Gastrocnemius medialis (tissue), 4 donors: ENCODE measurements around the gene MSH3. TPM values are rescaled to one million over a fixed set of nuclear protein-coding genes. Genes with fewer than 3 reads are reported as not detected.
"Not testable (repeated sequence)": the region's sequence is repeated elsewhere in the genome, so short reads cannot be mapped to it uniquely, and the experiment has no call there.

Experiments
- ATAC-seq, 2 donors: fragments of 150-250 bp; one replicate each; pipeline ENCODE4 v1.9.1; 2016
- DNase-seq, 2 donors: peaks; one replicate each; pipeline ENCODE4 v3.0.0-alpha.2; 2019
- H3K27ac ChIP-seq, 4 donors: fragments of 200-600 bp; sonication (generic); 1 replicate in 1 of 4; 2 replicates in 3 of 4; pipeline ENCODE4 v1.5.1; 2016 to 2018; ENCODE audit warnings: mild to moderate bottlenecking in 2 of 4, moderate library complexity in 1 of 4
- H3K27me3 ChIP-seq, 3 donors: fragments of 200-600 bp; sonication (generic) in 2 of 3; 1 replicate in 1 of 3; 2 replicates in 2 of 3; pipeline versions ENCODE4 v1.5.1 to v1.6.0; 2016 to 2019; ENCODE audit warnings: mild to moderate bottlenecking in 1 of 3, moderate library complexity in 1 of 3
- H3K36me3 ChIP-seq, 2 donors: fragments of 200-600 bp; sonication (generic) in 1 of 2; one replicate each; pipeline ENCODE4 v1.5.1; 2017 to 2018
- H3K4me1 ChIP-seq, 2 donors: fragments of 200-600 bp; sonication (generic) in 1 of 2; one replicate each; pipeline ENCODE4 v1.5.1; 2016 to 2017; ENCODE audit warnings: mild to moderate bottlenecking in 2 of 2
- H3K4me3 ChIP-seq, 4 donors: fragments of 200-600 bp; sonication (generic) in 3 of 4; 1 replicate in 1 of 4; 2 replicates in 3 of 4; pipeline ENCODE4 v1.5.1; 2016 to 2019; ENCODE audit warnings: mild to moderate bottlenecking in 2 of 4
- H3K9me3 ChIP-seq, 3 donors: fragments of 200-600 bp; sonication (generic) in 2 of 3; 1 replicate in 1 of 3; 2 replicates in 2 of 3; pipeline ENCODE4 v1.5.1; 2016 to 2019
- CTCF ChIP-seq, 5 experiments: fragments of 450-650 bp in 3 of 5; fragments of 200-600 bp in 2 of 5; sonication (generic) in 2 of 5; IDR thresholded peaks in 4 of 5; conservative IDR thresholded peaks in 1 of 5; 1 replicate in 4 of 5; 2 replicates in 1 of 5; pipeline ENCODE4 v1.5.1; 2016 to 2019; ENCODE audit warnings: antibody characterized with exemption in 5 of 5, mild to moderate bottlenecking in 3 of 5, moderate library complexity in 3 of 5
- POLR2A ChIP-seq, 2 donors: fragments of 450-650 bp; IDR thresholded peaks; one replicate each; pipeline ENCODE4 v1.6.1; 2017; ENCODE audit warnings: antibody characterized with exemption in 2 of 2, mild to moderate bottlenecking in 2 of 2, moderate library complexity in 2 of 2
- in situ Hi-C, 4 donors: fragments of 200-750 bp; cut with MboI; loops; one replicate each; pipeline versions ENCODE4 v1.15.0 to v1.8.0; 2017; ENCODE audit warnings: low sequenced_read_pairs in 4 of 4
- intact Hi-C: fragments of 100-400 bp; cut with DNase I; formaldehyde crosslinking; loops from one replicate; pipeline ENCODE4 v1.15.1; 2023; ENCODE audit warnings: low total_unique reads
- total RNA-seq, 4 donors: library from RNA; depleted of rRNA; stranded (reverse); fragments of >200 nt; gene quantifications; one replicate each; pipeline versions ENCODE4 v1.1.0 to v1.2.3, GENCODE V29; 2016

Gene MSH3
- total RNA-seq, 4 donors from 2014 or later, result 5.8 to 10.4 (median 7.2) TPM

- Histone ChIP-seq H3K9me3 (no peaks in the 10 kb centered on the region), H3K27ac (no peak overlapping the region), H3K4me3 (no peak overlapping the region), H3K27me3 (no peaks in the 10 kb centered on the region), H3K4me1 (no peaks in the 10 kb centered on the region), H3K36me3 (peaks cover 0 to 6% of the 10 kb centered on the region in 2 donors)
- TF ChIP-seq CTCF (IDR thresholded peaks at IDR 0.05 in 4 of 5, conservative IDR thresholded peaks at IDR 0.05 in 1 of 5) (no peak), POLR2A (IDR thresholded peaks at IDR 0.05) (no peak)
- ATAC-seq (no peak), DNase-seq (no peak)
- intact Hi-C loops, result no loop called here
- in situ Hi-C loops, result no loop called here
Observed at GRCh38 chr5:80816590-80816989, 162.1 kb downstream of the MSH3 start.

- Histone ChIP-seq H3K27me3 (no peaks in the 10 kb centered on the region), H3K36me3 (no peaks in the 10 kb centered on the region), H3K4me3 (no peak overlapping the region), H3K4me1 (no peaks in the 10 kb centered on the region), H3K9me3 (no peaks in the 10 kb centered on the region), H3K27ac (no peak overlapping the region)
- DNase-seq (no peak), ATAC-seq (no peak)
- intact Hi-C loops (no loop called here), in situ Hi-C loops (no loop called here)
- TF ChIP-seq CTCF (IDR thresholded peaks at IDR 0.05 in 4 of 5, conservative IDR thresholded peaks at IDR 0.05 in 1 of 5), result no peak
- no peak for TF ChIP-seq POLR2A (IDR thresholded peaks at IDR 0.05)
Observed at GRCh38 chr5:80820685-80821084, 166.2 kb downstream of the MSH3 start.

- no peak overlapping the region for H3K4me3 ChIP-seq
- H3K4me1 ChIP-seq, result no peaks in the 10 kb centered on the region
- no peaks in the 10 kb centered on the region for H3K36me3 ChIP-seq
- ATAC-seq, result no peak
- TF ChIP-seq POLR2A (IDR thresholded peaks at IDR 0.05) (no peak), CTCF (IDR thresholded peaks at IDR 0.05 in 4 of 5, conservative IDR thresholded peaks at IDR 0.05 in 1 of 5) (no peak)
- in situ Hi-C loops (no loop called here), intact Hi-C loops (no loop called here)
- DNase-seq, result no peak
- H3K27ac ChIP-seq, result no peak overlapping the region
- no peaks in the 10 kb centered on the region for H3K27me3 ChIP-seq
- H3K9me3 ChIP-seq, result no peaks in the 10 kb centered on the region
Observed at GRCh38 chr5:80822640-80823039, 168.2 kb downstream of the MSH3 start.

GRCh38 chr5:80824159-80824558 lies 169.7 kb downstream of the MSH3 start:
- DNase-seq, H3K27me3 ChIP-seq, H3K4me1 ChIP-seq, H3K9me3 ChIP-seq, H3K36me3 ChIP-seq, in situ Hi-C loops, H3K4me3 ChIP-seq, H3K27ac ChIP-seq, ATAC-seq, intact Hi-C loops: not testable (repeated sequence)

- H3K27ac ChIP-seq, result no peak overlapping the region
- H3K4me3 ChIP-seq, result no peak overlapping the region
- in situ Hi-C loops, result no loop called here
- TF ChIP-seq POLR2A (IDR thresholded peaks at IDR 0.05) (no peak), CTCF (IDR thresholded peaks at IDR 0.05 in 4 of 5, conservative IDR thresholded peaks at IDR 0.05 in 1 of 5) (no peak)
- DNase-seq (no peak), ATAC-seq (no peak)
- H3K9me3 ChIP-seq, result no peaks in the 10 kb centered on the region
- intact Hi-C loops, result no loop called here
- no peaks in the 10 kb centered on the region for H3K4me1 ChIP-seq
- H3K27me3 ChIP-seq, result no peaks in the 10 kb centered on the region
- no peaks in the 10 kb centered on the region for H3K36me3 ChIP-seq
Observed at GRCh38 chr5:80825786-80826460, 171.5 kb downstream of the MSH3 start.
